BLaER1 treated with 17β-estradiol and CSF1 and Interleukin-3, amounts not matched to agents 10 nM and 100 nM (cell line): ENCODE data around the gene FARP1.

Experiments used
- H3K27ac ChIP-seq, 11 experiments: shearing (Covaris generic); formaldehyde crosslinking; 2 replicates each; pipeline ENCODE4 v1.8.1; 2022
- H3K27me3 ChIP-seq, 11 experiments: shearing (Covaris generic); formaldehyde crosslinking; 2 replicates each; pipeline ENCODE4 v1.8.1; 2022
- H3K36me3 ChIP-seq, 11 experiments: shearing (Covaris generic); formaldehyde crosslinking; 2 replicates each; pipeline ENCODE4 v1.8.1; 2022
- H3K4me1 ChIP-seq, 10 experiments: shearing (Covaris generic); formaldehyde crosslinking; 2 replicates each; pipeline ENCODE4 v1.8.1; 2022
- H3K4me2 ChIP-seq, 11 experiments: shearing (Covaris generic); formaldehyde crosslinking; 2 replicates each; pipeline ENCODE4 v1.8.1; 2022
- H3K4me3 ChIP-seq, 10 experiments: shearing (Covaris generic); formaldehyde crosslinking; 2 replicates each; pipeline ENCODE4 v1.8.1; 2022
- H3K9ac ChIP-seq, 11 experiments: shearing (Covaris generic); formaldehyde crosslinking; 2 replicates each; pipeline ENCODE4 v1.8.1; 2022
- H3K9me3 ChIP-seq, 11 experiments: shearing (Covaris generic); formaldehyde crosslinking; replicated peaks in 1 of 11; 2 replicates each; pipeline ENCODE4 v1.8.1; 2022
- H4K20me1 ChIP-seq, 11 experiments: shearing (Covaris generic); formaldehyde crosslinking; 2 replicates each; pipeline ENCODE4 v1.8.1; 2022
- Cebpa-rat ChIP-seq, 11 experiments: shearing (Covaris generic); IDR thresholded peaks; 2 replicates each; pipeline ENCODE4 v1.8.1; 2022

The FARP1 gene

GRCh38 chr13:98144027-98144741, 1.3 kb downstream of the FARP1 start:
- 0 out of 22 replicates have a peak, but pooled peaks cover 0 to 5% (median 0%) of the 10 kb centered on the region in 11 experiments for H3K9me3 ChIP-seq
- H3K4me2 ChIP-seq = peak overlapping the region; percentile 85 to 99 (median 97)
- H3K27ac ChIP-seq = peak overlapping the region; percentile 77 to 91 (median 88)
- peaks cover 0 to 26% (median 12%) of the 10 kb centered on the region in 11 experiments; a peak in 20 of 22 replicates for H3K27me3 ChIP-seq
- H4K20me1 ChIP-seq = peaks cover 9 to 51% (median 17%) of the 10 kb centered on the region in 11 experiments; a peak in 16 of 22 replicates
- H3K4me3 ChIP-seq = peak overlapping the region; percentile 78 to 97 (median 90)
- peak overlapping the region; percentile 84 to 94 (median 90) for H3K9ac ChIP-seq
- TF ChIP-seq Cebpa-rat (IDR thresholded peaks at IDR 0.05) = no peak
- peaks cover 0 to 12% (median 6%) of the 10 kb centered on the region in 11 experiments; a peak in 4 of 22 replicates for H3K36me3 ChIP-seq
- peaks cover 35 to 66% (median 52%) of the 10 kb centered on the region in 10 experiments for H3K4me1 ChIP-seq

- H3K4me2 ChIP-seq = peak overlapping the region; percentile 85 to 99 (median 97)
- H3K9ac ChIP-seq = peak overlapping the region; percentile 84 to 94 (median 90); a peak in 21 of 22 replicates
- peak overlapping the region; percentile 78 to 97 (median 90); a peak in 19 of 20 replicates for H3K4me3 ChIP-seq
- peaks cover 9 to 56% (median 17%) of the 10 kb centered on the region in 11 experiments; a peak in 16 of 22 replicates for H4K20me1 ChIP-seq
- peaks cover 0 to 26% (median 12%) of the 10 kb centered on the region in 11 experiments; a peak in 20 of 22 replicates for H3K27me3 ChIP-seq
- H3K36me3 ChIP-seq = peaks cover 0 to 16% (median 7%) of the 10 kb centered on the region in 11 experiments; a peak in 4 of 22 replicates
- no peak for TF ChIP-seq Cebpa-rat (IDR thresholded peaks at IDR 0.05)
- peak overlapping the region in 9 of 11 experiments; percentile 81 to 91 (median 88); a peak in 15 of 22 replicates for H3K27ac ChIP-seq
- 0 out of 22 replicates have a peak, but pooled peaks cover 0 to 5% (median 0%) of the 10 kb centered on the region in 11 experiments for H3K9me3 ChIP-seq
- peaks cover 35 to 64% (median 50%) of the 10 kb centered on the region in 10 experiments for H3K4me1 ChIP-seq
These were observed 2.0 kb downstream of the FARP1 start for GRCh38 chr13:98144801-98145350.

- TF ChIP-seq Cebpa-rat (IDR thresholded peaks at IDR 0.05) = no peak
- Histone ChIP-seq H3K36me3 (peaks cover 0 to 16% (median 7%) of the 10 kb centered on the region in 11 experiments; a peak in 4 of 22 replicates), H3K27me3 (peaks cover 0 to 5% (median 2%) of the 10 kb centered on the region in 11 experiments; a peak in 16 of 22 replicates), H3K9me3 (0 out of 22 replicates have a peak, but pooled peaks cover 0 to 5% (median 0%) of the 10 kb centered on the region in 11 experiments), H3K9ac (no peak overlapping the region), H4K20me1 (peaks cover 0 to 79% (median 13%) of the 10 kb centered on the region in 11 experiments; a peak in 15 of 22 replicates), H3K4me3 (no peak overlapping the region), H3K27ac (no peak overlapping the region), H3K4me2 (peak overlapping the region in 4 of 11 experiments; percentile 13 to 95 (median 28); a peak in 4 of 22 replicates), H3K4me1 (peaks cover 23 to 47% (median 40%) of the 10 kb centered on the region in 10 experiments)
These were observed 4.6 kb downstream of the FARP1 start for GRCh38 chr13:98147521-98147920.

GRCh38 chr13:98150832-98151479, 8.1 kb downstream of the FARP1 start:
- TF ChIP-seq Cebpa-rat (IDR thresholded peaks at IDR 0.05) = no peak
- no peak overlapping the region for H3K27ac ChIP-seq
- H3K4me2 ChIP-seq = no peak overlapping the region
- 0 out of 22 replicates have a peak, but pooled peaks cover 0 to 5% (median 0%) of the 10 kb centered on the region in 11 experiments for H3K9me3 ChIP-seq
- H3K4me1 ChIP-seq = peaks cover 6 to 25% (median 21%) of the 10 kb centered on the region in 10 experiments; a peak in 16 of 20 replicates
- no peak overlapping the region for H3K4me3 ChIP-seq
- H3K27me3 ChIP-seq = no peaks in the 10 kb centered on the region
- peaks cover 0 to 88% (median 9%) of the 10 kb centered on the region in 11 experiments; a peak in 15 of 22 replicates for H4K20me1 ChIP-seq
- no peak overlapping the region for H3K9ac ChIP-seq
- H3K36me3 ChIP-seq = peaks cover 3 to 39% (median 14%) of the 10 kb centered on the region in 11 experiments; a peak in 13 of 22 replicates

- Histone ChIP-seq H3K36me3 (peaks cover 5 to 34% (median 13%) of the 10 kb centered on the region in 11 experiments; a peak in 13 of 22 replicates), H4K20me1 (peaks cover 0 to 92% (median 0%) of the 10 kb centered on the region in 11 experiments; a peak in 7 of 22 replicates), H3K4me3 (no peak overlapping the region), H3K27ac (no peak overlapping the region), H3K9me3 (no peaks in the 10 kb centered on the region), H3K9ac (no peak overlapping the region), H3K4me1 (peaks cover 8 to 13% (median 10%) of the 10 kb centered on the region in 10 experiments; a peak in 14 of 20 replicates), H3K4me2 (no peak overlapping the region), H3K27me3 (no peaks in the 10 kb centered on the region)
- TF ChIP-seq Cebpa-rat (IDR thresholded peaks at IDR 0.05) = no peak
These were observed 12.7 kb downstream of the FARP1 start for GRCh38 chr13:98155475-98156109.

GRCh38 chr13:98156259-98156658, 13.4 kb downstream of the FARP1 start:
- Histone ChIP-seq H3K36me3 (peaks cover 5 to 35% (median 13%) of the 10 kb centered on the region in 11 experiments; a peak in 14 of 22 replicates), H4K20me1 (peaks cover 0 to 91% (median 0%) of the 10 kb centered on the region in 11 experiments; a peak in 7 of 22 replicates), H3K4me3 (no peak overlapping the region), H3K27me3 (no peaks in the 10 kb centered on the region), H3K9ac (no peak overlapping the region), H3K4me2 (0 out of 22 replicates have a peak overlapping the region, but pooled peaks of 1 of the 11 experiments have one; percentile 54), H3K9me3 (0 out of 22 replicates have a peak, but pooled peaks cover 0 to under 1% (median 0%) of the 10 kb centered on the region in 11 experiments), H3K4me1 (peaks cover 8 to 13% (median 10%) of the 10 kb centered on the region in 10 experiments; a peak in 14 of 20 replicates), H3K27ac (no peak overlapping the region)
- TF ChIP-seq Cebpa-rat (IDR thresholded peaks at IDR 0.05) = no peak

- no peak overlapping the region for H3K4me3 ChIP-seq
- peaks cover 0 to 90% (median 0%) of the 10 kb centered on the region in 11 experiments; a peak in 7 of 22 replicates for H4K20me1 ChIP-seq
- H3K27ac ChIP-seq = no peak overlapping the region
- peaks cover 0 to 8% (median 0%) of the 10 kb centered on the region in 11 experiments; a peak in 3 of 22 replicates for H3K9me3 ChIP-seq
- no peaks in the 10 kb centered on the region for H3K27me3 ChIP-seq
- TF ChIP-seq Cebpa-rat (IDR thresholded peaks at IDR 0.05) = no peak
- peak overlapping the region in 8 of 11 experiments; percentile 0 to 54 (median 32); a peak in 13 of 22 replicates for H3K4me2 ChIP-seq
- peaks cover 8 to 13% (median 10%) of the 10 kb centered on the region in 10 experiments; a peak in 14 of 20 replicates for H3K4me1 ChIP-seq
- peaks cover 5 to 43% (median 14%) of the 10 kb centered on the region in 11 experiments; a peak in 15 of 22 replicates for H3K36me3 ChIP-seq
- H3K9ac ChIP-seq = no peak overlapping the region
These were observed 14.3 kb downstream of the FARP1 start for GRCh38 chr13:98157188-98157587.
